ENCODE results near the gene TAPBP.
"Not testable (repeated sequence)": the region's sequence is repeated elsewhere in the genome, so short reads cannot be mapped to it uniquely, and the experiment has no call there.

Gene TAPBP

GRCh38 chr6:33313709-33314514 is at the start of gene TAPBP:
TSS of gene TAPBP (minus strand) at chr6:33314078. CDS start at chr6:33314041, 37 bp downstream.
- DNase-seq = peak; percentile 51

GRCh38 chr6:33363486-33363885 is 49.6 kb upstream of the TAPBP start:
- DNase-seq = not testable (repeated sequence)

- no peak for DNase-seq
Observed at GRCh38 chr6:33359331-33359730, 45.5 kb upstream of the TAPBP start.

GRCh38 chr6:33357160-33357871 is 43.4 kb upstream of the TAPBP start:
- DNase-seq = not testable (repeated sequence)

- DNase-seq = no peak
Observed at GRCh38 chr6:33356295-33356694, 42.4 kb upstream of the TAPBP start.

GRCh38 chr6:33355860-33356259 is 42.0 kb upstream of the TAPBP start:
- DNase-seq = not testable (repeated sequence)

- DNase-seq = no peak
Observed at GRCh38 chr6:33347816-33348215, 33.9 kb upstream of the TAPBP start.

- not testable (repeated sequence) for DNase-seq
Observed at GRCh38 chr6:33346972-33347371, 33.1 kb upstream of the TAPBP start.

- peak; percentile 76 for DNase-seq
Observed at GRCh38 chr6:33344701-33345697, 31.1 kb upstream of the TAPBP start.

- no peak for DNase-seq
Observed at GRCh38 chr6:33343953-33344611, 30.2 kb upstream of the TAPBP start.

- DNase-seq = not testable (repeated sequence)
Observed at GRCh38 chr6:33343606-33343952, 29.7 kb upstream of the TAPBP start.

GRCh38 chr6:33339193-33339592 is 25.3 kb upstream of the TAPBP start:
- no peak for DNase-seq

GRCh38 chr6:33336495-33336894 is 22.6 kb upstream of the TAPBP start:
- DNase-seq = no peak

GRCh38 chr6:33335916-33336315 is 22.0 kb upstream of the TAPBP start:
- DNase-seq = no peak

GRCh38 chr6:33333666-33334065 is 19.8 kb upstream of the TAPBP start:
- no peak for DNase-seq

GRCh38 chr6:33330736-33331135 is 16.9 kb upstream of the TAPBP start:
- DNase-seq = no peak

- DNase-seq = no peak
Observed at GRCh38 chr6:33329058-33329457, 15.2 kb upstream of the TAPBP start.

- no peak for DNase-seq
Observed at GRCh38 chr6:33324125-33324524, 10.2 kb upstream of the TAPBP start.

GRCh38 chr6:33323623-33323948 is 9.7 kb upstream of the TAPBP start:
- DNase-seq = no peak

- DNase-seq = no peak
Observed at GRCh38 chr6:33321227-33321626, 7.3 kb upstream of the TAPBP start.

- DNase-seq = no peak
Observed at GRCh38 chr6:33320315-33321181, 6.7 kb upstream of the TAPBP start.

- no peak for DNase-seq
Observed at GRCh38 chr6:33319939-33320314, 6.0 kb upstream of the TAPBP start.
